Peyer's patch (tissue), 4 donors: ENCODE data around the gene BICC1.

Source experiments
- CTCF ChIP-seq, 6 experiments: fragments of 450-650 bp in 4 of 6; fragments of 200-600 bp in 2 of 6; sonication (generic) in 1 of 6; IDR thresholded peaks; one replicate each; pipeline ENCODE4 v1.5.1; 2017 to 2019; ENCODE audit warnings: antibody characterized with exemption in 6 of 6, mild to moderate bottlenecking in 3 of 6, moderate library complexity in 1 of 6
- POLR2A ChIP-seq, 2 donors: fragments of 450-650 bp; IDR thresholded peaks; one replicate each; pipeline ENCODE4 v1.5.1; 2017; ENCODE audit warnings: antibody characterized with exemption in 2 of 2, mild to moderate bottlenecking in 2 of 2, moderate library complexity in 2 of 2

GRCh38 chr10:58586282-58587245 is 73.9 kb downstream of the BICC1 start:
- no peak for TF ChIP-seq POLR2A (IDR thresholded peaks at IDR 0.05)
- no peak for TF ChIP-seq CTCF (IDR thresholded peaks at IDR 0.05)
